Tibial nerve (tissue), 3 donors: ENCODE results near the gene NELFA.

ENCODE experiments used
- POLR2A ChIP-seq, 2 donors: fragments of 450-650 bp; IDR thresholded peaks; one replicate each; pipeline ENCODE4 v1.6.1; 2017; ENCODE audit warnings: antibody characterized with exemption in 2 of 2, mild to moderate bottlenecking in 2 of 2, moderate library complexity in 2 of 2
- TF ChIP-seq, protein P1 (sequence below), 5 experiments: fragments of 200-600 bp in 3 of 5; fragments of 450-650 bp in 2 of 5; sonication (generic) in 3 of 5; IDR thresholded peaks; one replicate each; pipeline ENCODE4 v1.5.1; 2016 to 2019; ENCODE audit warnings: antibody characterized with exemption in 5 of 5, mild to moderate bottlenecking in 3 of 5, moderate library complexity in 2 of 5

DNA sequence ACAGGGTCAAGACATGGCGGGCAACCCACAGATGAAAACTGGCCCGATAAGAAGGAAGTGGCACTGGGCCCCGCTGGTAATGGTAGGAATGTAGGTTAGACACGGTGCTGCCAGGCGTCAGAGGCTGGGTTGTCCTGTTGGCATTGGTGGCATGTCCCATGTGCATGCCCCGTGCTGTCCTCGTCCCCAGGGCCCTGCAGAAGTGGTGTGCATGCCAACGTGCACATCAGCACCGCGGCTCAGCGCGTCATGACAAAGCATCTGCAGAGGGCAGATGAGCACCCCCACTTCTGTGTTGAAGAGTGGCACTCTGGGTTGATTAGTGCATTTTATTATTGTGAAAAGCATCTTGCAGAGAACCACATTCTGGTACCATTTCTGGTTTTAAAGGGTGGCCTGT is 35.6 kb downstream of the NELFA start:
- no peak for TF ChIP-seq POLR2A (IDR thresholded peaks at IDR 0.05)
- TF ChIP-seq, protein P1, sequence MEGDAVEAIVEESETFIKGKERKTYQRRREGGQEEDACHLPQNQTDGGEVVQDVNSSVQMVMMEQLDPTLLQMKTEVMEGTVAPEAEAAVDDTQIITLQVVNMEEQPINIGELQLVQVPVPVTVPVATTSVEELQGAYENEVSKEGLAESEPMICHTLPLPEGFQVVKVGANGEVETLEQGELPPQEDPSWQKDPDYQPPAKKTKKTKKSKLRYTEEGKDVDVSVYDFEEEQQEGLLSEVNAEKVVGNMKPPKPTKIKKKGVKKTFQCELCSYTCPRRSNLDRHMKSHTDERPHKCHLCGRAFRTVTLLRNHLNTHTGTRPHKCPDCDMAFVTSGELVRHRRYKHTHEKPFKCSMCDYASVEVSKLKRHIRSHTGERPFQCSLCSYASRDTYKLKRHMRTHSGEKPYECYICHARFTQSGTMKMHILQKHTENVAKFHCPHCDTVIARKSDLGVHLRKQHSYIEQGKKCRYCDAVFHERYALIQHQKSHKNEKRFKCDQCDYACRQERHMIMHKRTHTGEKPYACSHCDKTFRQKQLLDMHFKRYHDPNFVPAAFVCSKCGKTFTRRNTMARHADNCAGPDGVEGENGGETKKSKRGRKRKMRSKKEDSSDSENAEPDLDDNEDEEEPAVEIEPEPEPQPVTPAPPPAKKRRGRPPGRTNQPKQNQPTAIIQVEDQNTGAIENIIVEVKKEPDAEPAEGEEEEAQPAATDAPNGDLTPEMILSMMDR (IDR thresholded peaks at IDR 0.05): no peak
